Left ventricle myocardium superior (tissue), 1 donor: ENCODE measurements around the gene RPL15. TPM values are rescaled to one million over a fixed set of nuclear protein-coding genes. Genes with fewer than 3 reads are reported as not detected.

Experiments used
- ATAC-seq: fragments of 200-7000 bp; cut with Tn5 transposase; one replicate; pipeline ENCODE4 v1.9.1; 2020; ENCODE audit warnings: mild to moderate bottlenecking, moderate library complexity
- DNase-seq: peaks from one replicate; pipeline ENCODE4 v3.0.0-alpha.2; 2020
- intact Hi-C: fragments of 100-400 bp; cut with micrococcal nuclease; formaldehyde crosslinking; loops from one replicate; pipeline ENCODE4 v1.11.0; 2022
- total RNA-seq: library from RNA; stranded (reverse); fragmentation: NEBNext Ultra II Directional; extraction: Animal tissue kit (Norgen Biotek cat#: 25700); gene quantifications from one replicate; pipeline ENCODE4 v1.2.1, GENCODE V29; 2021
- donor health status: DM: no; HTN: yes; CAD: no; lungs with severe emphysema.

Gene RPL15
- total RNA-seq, 1 donor from 2014 or later = 910 TPM

DNA sequence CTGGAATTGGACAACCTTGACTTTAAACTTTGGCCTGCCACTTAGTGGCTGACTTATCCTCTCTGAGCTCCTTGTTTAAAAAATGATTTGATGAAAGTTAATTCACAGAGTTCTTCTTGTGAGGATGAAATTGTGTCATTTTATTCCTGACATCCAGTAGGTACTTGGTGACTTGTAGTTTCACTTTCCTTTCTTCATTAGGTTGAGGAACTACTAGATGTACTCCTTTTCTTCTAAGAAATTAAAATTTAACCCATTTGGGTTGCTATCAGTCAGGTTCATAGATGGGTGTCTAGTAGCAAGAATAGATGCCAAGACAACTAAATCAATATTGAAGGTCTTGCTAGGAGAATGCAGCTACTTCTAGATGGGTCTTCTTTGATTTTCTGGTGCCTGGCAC lies 33.4 kb downstream of the RPL15 start:
- intact Hi-C loops = no loop called here
- DNase-seq (no peak), ATAC-seq (no peak)

DNA sequence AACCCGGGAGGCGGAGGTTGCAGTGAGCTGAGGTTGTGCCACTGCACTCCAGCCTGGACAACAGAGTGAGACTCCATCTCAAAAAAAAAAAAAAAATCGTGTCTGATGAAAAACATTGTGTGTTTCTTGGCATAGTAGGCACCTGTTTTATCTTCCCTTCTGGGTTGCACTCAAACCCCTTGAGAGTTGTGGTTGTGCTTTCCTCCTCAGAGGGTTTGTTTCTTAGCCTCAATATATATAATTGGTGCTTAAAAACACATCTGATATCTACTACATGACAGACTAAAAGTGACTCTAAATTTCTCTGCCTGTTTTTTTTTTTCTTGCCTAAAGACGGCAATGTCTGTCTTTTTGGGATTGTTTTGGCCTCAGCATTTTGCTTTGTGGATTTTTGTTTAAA lies 35.7 kb downstream of the RPL15 start:
- intact Hi-C loops = no loop called here

DNA sequence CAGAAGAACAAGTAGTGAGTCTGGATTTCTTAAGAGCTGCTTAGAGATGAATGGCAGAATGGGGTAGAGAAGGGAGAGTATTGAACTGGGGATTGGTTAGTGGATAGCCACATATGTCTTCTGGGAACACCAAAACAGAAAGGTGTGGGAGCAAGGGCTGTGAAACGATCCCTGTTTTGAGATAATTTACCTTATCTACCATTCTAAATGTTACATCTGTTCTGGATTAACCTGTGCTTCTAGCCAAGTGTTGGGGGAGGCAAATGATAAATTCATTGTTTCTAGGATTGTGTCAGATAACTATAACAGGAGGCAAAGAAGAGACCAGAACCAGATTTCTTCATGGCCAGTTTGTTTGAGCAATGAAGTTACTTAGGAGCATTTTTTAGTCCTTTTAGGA lies 36.6 kb downstream of the RPL15 start:
- intact Hi-C loops = no loop called here
- DNase-seq = no peak
- ATAC-seq = no peak

More for the DNA sequence above, 35.7 kb downstream of the RPL15 start:
- no peak for DNase-seq
- ATAC-seq = no peak

DNA sequence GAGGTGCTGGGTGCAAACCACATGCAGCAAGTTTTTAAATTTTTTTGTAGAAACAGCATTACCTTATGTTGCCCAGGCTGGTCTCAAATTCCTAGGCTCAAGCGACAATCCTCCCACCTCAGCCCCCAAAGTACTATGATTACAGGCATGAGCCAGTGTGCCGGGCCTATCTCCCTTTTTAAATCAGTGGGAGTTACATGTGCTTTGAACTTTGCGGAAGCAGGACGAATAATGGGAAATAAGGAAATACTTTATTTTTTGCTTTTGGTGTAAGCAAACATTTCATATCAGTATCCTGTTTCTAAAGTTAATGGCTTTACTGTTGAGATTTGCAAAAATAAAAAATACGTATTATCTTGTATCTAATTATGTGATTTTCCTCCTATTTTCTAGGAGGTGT lies 37.2 kb downstream of the RPL15 start:
- intact Hi-C loops = no loop called here
- ATAC-seq (no peak), DNase-seq (no peak)

DNA sequence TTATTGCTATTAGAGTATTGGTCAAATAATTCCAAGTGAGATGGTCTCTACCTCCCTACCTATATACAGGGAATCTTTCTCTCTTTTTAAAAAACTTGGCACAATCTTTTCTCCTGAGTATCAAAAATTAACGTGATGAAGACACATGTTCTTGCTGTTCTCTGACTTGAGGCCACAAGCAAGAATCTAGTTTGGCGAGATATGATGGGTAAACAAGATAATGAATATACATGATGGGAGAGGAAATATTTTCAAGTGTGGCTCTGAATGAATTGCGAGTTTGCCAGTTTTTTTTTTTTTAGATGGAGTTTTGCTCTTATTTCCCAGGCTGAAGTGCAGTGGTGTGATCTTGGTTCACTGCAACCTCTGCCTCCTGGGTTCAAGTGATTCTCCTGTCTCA lies 39.8 kb downstream of the RPL15 start:
- DNase-seq (no peak), ATAC-seq (no peak)
- intact Hi-C loops = no loop called here

DNA sequence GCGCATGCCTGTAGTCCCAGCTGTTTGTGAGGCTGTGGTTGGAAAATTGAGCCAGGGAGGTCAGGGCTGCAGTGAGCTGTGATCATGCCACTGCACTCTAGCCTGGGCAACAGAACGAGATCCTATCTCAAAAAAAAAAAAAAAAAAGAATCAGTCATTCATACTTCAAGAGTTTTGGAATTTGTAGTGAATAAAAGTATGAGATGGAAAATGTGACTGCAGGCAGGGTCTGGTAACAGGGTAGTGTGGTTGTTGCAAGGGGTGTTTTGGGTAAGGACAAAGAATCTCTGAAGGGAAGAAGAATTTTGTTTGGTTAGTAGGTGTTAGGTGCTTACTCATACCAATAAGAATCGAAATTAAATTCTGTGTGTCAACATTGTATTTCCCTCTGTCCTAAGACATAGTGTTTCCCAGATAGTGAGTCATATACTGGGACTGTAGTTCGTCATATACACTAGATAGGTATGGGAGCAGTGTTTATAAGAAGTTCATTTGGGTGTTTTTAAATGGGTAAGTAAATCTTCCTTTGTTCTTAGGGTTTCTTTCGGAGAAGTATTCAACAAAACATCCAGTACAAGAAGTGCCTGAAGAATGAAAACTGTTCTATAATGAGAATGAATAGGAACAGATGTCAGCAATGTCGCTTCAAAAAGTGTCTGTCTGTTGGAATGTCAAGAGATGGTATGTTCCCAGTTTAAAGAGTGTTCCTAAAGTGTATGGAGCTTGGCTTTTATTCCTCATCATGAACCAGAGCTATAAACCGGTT lies 42.4 kb downstream of the RPL15 start:
- intact Hi-C loops = no loop called here
- DNase-seq (no peak), ATAC-seq (peak; percentile 31)

DNA sequence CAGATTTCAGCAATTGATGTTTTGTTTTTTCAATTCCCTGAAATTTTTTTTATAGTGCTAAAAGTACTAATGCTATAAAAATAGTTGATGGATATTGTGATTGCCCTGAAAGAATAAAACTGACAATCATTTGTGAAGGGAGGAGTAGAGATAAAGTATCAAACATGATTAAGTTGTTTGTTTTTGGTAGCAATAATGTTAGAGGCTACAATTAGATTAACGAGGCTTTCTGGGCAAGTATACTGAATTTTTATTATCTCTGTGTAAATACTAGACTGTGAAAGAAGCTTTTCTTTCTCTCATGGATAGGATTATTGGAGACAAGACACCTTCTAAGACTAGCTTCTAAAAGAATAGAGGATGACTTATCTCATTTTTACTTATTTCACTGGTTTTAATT lies 43.7 kb downstream of the RPL15 start:
- no peak for ATAC-seq
- DNase-seq = no peak
- intact Hi-C loops = no loop called here

DNA sequence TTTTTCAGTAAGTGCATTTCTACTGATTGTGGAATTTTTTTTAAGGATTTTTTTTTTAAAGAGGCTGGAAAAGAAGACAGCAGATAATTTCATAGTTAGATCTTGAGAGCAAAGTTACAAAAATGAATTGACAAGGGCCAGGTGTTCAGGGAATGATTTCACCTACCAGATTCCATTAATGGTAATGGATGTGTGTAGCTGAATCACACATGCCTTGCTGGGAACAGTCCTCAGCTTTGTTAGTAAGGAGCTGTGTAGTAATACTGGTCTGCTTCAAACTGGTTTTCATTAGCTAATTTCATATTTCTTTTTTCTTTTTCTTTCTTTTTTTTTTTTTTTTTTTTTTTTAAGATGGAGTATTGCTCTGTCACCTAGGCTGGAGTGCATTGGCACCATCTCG lies 44.1 kb downstream of the RPL15 start:
- intact Hi-C loops = no loop called here
- no peak for ATAC-seq
- no peak for DNase-seq

DNA sequence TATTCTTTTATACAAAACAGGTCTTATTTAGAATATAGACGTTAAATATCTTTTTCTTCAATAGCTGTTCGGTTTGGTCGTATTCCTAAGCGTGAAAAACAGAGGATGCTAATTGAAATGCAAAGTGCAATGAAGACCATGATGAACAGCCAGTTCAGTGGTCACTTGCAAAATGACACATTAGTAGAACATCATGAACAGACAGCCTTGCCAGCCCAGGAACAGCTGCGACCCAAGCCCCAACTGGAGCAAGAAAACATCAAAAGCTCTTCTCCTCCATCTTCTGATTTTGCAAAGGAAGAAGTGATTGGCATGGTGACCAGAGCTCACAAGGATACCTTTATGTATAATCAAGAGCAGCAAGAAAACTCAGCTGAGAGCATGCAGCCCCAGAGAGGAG lies 45.0 kb downstream of the RPL15 start:
- no peak for ATAC-seq
- intact Hi-C loops = no loop called here
- no peak for DNase-seq

DNA sequence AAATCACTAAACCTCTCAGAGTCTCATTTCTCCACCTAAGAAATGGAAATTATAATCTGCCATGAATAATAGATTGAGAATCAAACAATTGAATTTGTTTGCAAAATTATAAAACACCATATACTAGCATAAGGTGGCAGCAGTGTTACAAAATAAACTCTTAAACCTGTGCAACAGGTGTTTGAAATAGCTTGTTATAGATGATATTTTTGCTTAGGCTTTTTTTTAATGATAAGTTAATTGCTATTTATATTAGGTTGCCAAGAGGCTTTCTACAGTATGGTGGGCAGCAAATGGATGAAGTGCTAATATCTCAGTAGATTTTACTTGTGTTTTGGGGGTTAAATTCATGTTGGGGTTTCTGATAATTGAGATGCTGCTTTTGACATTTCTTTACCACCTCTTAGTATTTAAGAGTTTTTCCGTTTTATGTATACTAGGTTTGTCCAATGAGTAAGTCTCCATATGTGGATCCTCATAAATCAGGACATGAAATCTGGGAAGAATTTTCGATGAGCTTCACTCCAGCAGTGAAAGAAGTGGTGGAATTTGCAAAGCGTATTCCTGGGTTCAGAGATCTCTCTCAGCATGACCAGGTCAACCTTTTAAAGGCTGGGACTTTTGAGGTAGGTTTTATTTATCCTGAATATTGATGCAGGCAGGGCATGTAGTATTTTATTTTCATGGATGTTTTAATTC lies 47.8 kb downstream of the RPL15 start:
- intact Hi-C loops = no loop called here
- ATAC-seq = no peak

DNA sequence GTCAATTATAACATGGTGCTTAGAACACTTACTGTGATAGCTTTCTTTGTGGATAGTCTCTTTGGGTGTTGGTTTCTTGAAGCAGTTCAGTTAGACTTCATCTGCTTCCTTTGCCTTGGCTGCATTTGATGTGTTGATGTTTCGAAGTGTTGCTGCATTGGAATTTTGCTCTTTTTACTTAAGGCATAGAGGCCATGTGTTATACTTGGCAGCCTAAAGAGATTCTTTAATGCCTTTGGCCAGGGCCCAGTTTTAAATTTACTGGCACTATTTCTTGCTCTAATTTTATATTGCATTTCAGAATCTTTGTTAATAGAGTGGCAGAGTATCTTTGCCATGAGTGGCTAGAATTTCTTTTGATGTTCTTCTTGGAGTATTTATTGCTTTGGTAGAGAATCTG lies 49.4 kb downstream of the RPL15 start:
- intact Hi-C loops = no loop called here
- DNase-seq (no peak), ATAC-seq (no peak)

More for the DNA sequence above, 47.8 kb downstream of the RPL15 start:
- no peak for DNase-seq

DNA sequence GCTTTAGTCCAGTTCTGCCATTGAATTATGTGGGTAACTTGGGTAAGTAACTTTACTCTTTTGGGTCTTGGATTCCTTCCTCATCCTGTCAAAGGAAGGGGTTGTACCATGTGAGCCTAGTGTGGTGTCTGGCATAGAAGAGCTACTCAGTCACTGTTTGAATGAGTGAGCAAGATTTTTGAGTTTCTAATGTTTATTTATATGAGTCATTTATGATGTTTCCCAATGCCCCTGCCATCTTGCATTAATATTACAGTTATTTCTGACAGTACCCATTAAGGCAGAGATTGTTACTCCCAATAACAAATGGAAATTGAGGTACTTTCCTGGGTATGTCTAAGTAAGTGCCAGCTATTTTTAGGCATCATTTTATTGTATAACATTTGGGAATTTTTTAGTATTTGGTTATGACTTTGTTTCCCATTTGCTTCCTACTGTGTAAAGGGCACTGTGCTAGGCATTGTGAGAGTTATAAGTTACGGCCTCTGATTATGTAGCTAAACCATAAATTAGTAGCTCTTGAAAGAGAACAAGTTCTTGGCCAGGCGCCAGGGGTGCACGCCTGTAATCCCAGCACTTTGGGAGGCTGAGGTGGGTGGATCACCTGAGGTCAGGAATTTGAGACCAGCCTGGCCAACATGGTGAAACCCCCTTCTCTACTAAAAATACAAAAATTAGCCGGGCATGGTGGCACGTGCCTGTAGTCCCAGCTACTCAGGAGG lies 51.7 kb downstream of the RPL15 start:
- DNase-seq (no peak), ATAC-seq (no peak)
- intact Hi-C loops = no loop called here

DNA sequence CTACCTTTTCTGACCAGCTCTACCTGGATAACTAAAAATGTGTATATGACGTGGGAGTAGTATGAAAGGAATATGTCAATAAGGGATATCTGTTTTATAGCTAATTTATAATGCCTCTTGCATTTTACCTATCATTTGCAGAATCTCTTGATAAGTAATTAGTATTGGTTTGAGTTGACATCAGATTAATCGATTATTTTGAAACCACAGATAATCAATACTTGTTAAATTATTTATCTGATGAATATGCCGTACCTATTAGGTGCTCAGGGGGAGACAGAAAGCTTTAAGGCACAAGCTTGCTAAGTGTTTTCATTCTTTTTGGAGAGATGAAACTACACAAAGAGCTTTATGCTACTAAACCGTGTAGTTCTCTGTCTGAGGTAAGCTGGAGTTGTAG lies 52.5 kb downstream of the RPL15 start:
- intact Hi-C loops = no loop called here
- DNase-seq = no peak
- ATAC-seq = no peak

Other genes with a start within 250 kb of the RPL15 start
- 66.0 TPM for gene UBE2E1, start 111.2 kb upstream of the RPL15 start, total RNA-seq
- 22.6 TPM for gene NKIRAS1, start 142 bp upstream of the RPL15 start, total RNA-seq
- 57.0 TPM for gene NR1D2, start 28.2 kb downstream of the RPL15 start, total RNA-seq